Endodermal cell (in vitro differentiated cells): ENCODE measurements around the gene ROMO1. TPM values are rescaled to one million over a fixed set of nuclear protein-coding genes. Genes with fewer than 3 reads are reported as not detected.

Experiments
- DNase-seq: peaks from one replicate; pipeline ENCODE4 v3.0.0-alpha.2; 2017
- H3K27ac ChIP-seq: 2 replicates; pipeline ENCODE4 v1.5.1; 2013; ENCODE audit warnings: mild to moderate bottlenecking, low read depth, low read length, moderate library complexity
- H3K27me3 ChIP-seq: 2 replicates; pipeline ENCODE4 v1.6.1; 2013; ENCODE audit warnings: mild to moderate bottlenecking, low read length, moderate library complexity; ENCODE audit not compliant: insufficient read depth, control insufficient read depth, poor library complexity, severe bottlenecking
- H3K36me3 ChIP-seq: 2 replicates; pipeline ENCODE4 v1.7.0; 2013; ENCODE audit warnings: mild to moderate bottlenecking, low read length, moderate library complexity; ENCODE audit not compliant: control insufficient read depth, insufficient read depth
- H3K4me1 ChIP-seq: one replicate; pipeline ENCODE4 v1.7.0; 2013; ENCODE audit warnings: low read length; ENCODE audit not compliant: control insufficient read depth, insufficient read depth
- H3K4me3 ChIP-seq: 2 replicates; pipeline ENCODE4 v1.5.1; 2013; ENCODE audit warnings: mild to moderate bottlenecking, low read length, moderate library complexity
- H3K9ac ChIP-seq: 2 replicates; pipeline ENCODE4 v1.6.1; 2013; ENCODE audit warnings: mild to moderate bottlenecking, low read length, moderate library complexity; ENCODE audit not compliant: poor library complexity, severe bottlenecking; ENCODE audit errors: extremely low read depth
- H3K9me3 ChIP-seq: 2 replicates; pipeline ENCODE4 v1.6.1; 2013; ENCODE audit warnings: mild to moderate bottlenecking, low read length, moderate library complexity; ENCODE audit not compliant: control insufficient read depth
- H3K27ac Mint-ChIP-seq: 2 replicates; pipeline ENCODE4 v1.8.0; 2020; ENCODE audit warnings: mixed read lengths
- H3K27me3 Mint-ChIP-seq: 2 replicates; pipeline ENCODE4 v1.8.0; 2021; ENCODE audit warnings: mild to moderate bottlenecking, mixed read lengths; ENCODE audit not compliant: insufficient read depth
- H3K36me3 Mint-ChIP-seq: 2 replicates; pipeline ENCODE4 v1.8.0; 2020; ENCODE audit warnings: low read depth, mixed read lengths
- H3K4me1 Mint-ChIP-seq: 2 replicates; pipeline ENCODE4 v1.8.0; 2020; ENCODE audit warnings: mixed read lengths
- H3K4me3 Mint-ChIP-seq: 2 replicates; pipeline ENCODE4 v1.8.0; 2020; ENCODE audit warnings: mild to moderate bottlenecking, moderate library complexity, mixed read lengths
- H3K9me3 Mint-ChIP-seq: 2 replicates; pipeline ENCODE4 v1.8.0; 2020; ENCODE audit warnings: mild to moderate bottlenecking, mixed read lengths
- CTCF ChIP-seq: fragments of 200-600 bp; sonication (generic); conservative IDR thresholded peaks from 2 replicates; pipeline ENCODE4 v1.5.0; 2021; ENCODE audit warnings: antibody characterized with exemption, mild to moderate bottlenecking
- WGBS, 2 experiments: methylation state at CpG; one replicate each; pipeline versions ENCODE4 v1.1.5 to v1.1.7; 2013; ENCODE audit warnings: missing lambda C conversion rate in 2 of 2, mixed read lengths in 1 of 2; ENCODE audit not compliant: insufficient coverage in 1 of 2, insufficient read length in 1 of 2; 5-methylcytosine and 5-hydroxymethylcytosine counted together
- total RNA-seq, 2 donors: library from RNA; stranded (reverse); fragmentation: NEBNext Ultra II Directional in 1 of 2; extraction: Animal tissue kit (Norgen Biotek cat#: 25700) in 1 of 2; gene quantifications; 2 replicates in 1 of 2; 3 replicates in 1 of 2; pipeline ENCODE4 v1.2.1, GENCODE V29; 2021

Gene ROMO1
- total RNA-seq, 2 donors from 2014 or later: 194 to 243 TPM

- H3K27ac ChIP-seq: no peak overlapping the region
- no peak overlapping the region for H3K9ac ChIP-seq
- no peaks in the 10 kb centered on the region for H3K27me3 Mint-ChIP-seq
- H3K9me3 ChIP-seq: no peaks in the 10 kb centered on the region
- H3K27me3 ChIP-seq: no peaks in the 10 kb centered on the region
- peak overlapping the region; percentile 64 for H3K4me3 ChIP-seq
- peaks cover 75% of the 10 kb centered on the region for H3K36me3 Mint-ChIP-seq
- no peaks in the 10 kb centered on the region for H3K9me3 Mint-ChIP-seq
- no peaks in the 10 kb centered on the region for H3K4me1 ChIP-seq
- WGBS, 2 experiments: 94 to 95% methylated on average over 23 to 24 of the region's 24 CpGs
- H3K36me3 ChIP-seq: peaks cover 98% of the 10 kb centered on the region
- peak overlapping the region; percentile 20 for H3K4me3 Mint-ChIP-seq
- peak overlapping the region; percentile 2 for H3K27ac Mint-ChIP-seq
- no peak for DNase-seq
- peaks cover 23% of the 10 kb centered on the region for H3K4me1 Mint-ChIP-seq
- TF ChIP-seq CTCF: no peak
Observed at GRCh38 chr20:35731862-35732643, 32.8 kb downstream of the ROMO1 start.

GRCh38 chr20:35732644-35732982 lies 33.4 kb downstream of the ROMO1 start:
- no peak overlapping the region for H3K4me3 Mint-ChIP-seq

DNA sequence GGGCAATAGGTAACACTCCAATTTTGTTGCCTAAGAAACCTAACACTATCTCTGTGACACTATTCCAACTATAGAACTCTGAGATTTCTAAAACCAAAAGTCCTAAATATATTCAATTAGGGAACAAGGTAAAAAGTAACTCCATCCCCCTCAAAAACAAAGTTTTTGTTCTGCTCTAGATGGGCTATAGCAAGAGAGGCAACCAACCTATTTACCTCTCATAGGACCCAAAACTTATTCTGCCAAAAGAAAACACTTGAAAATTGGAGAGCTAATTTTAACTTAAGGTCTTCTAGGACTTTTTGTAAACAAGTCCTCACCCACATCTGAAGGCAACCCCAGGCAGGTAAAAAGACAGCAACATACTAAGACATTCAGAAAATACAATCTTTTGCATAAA lies 35.2 kb downstream of the ROMO1 start:
- no peak overlapping the region for H3K9ac ChIP-seq
- Mint-ChIP-seq H3K27me3 (no peaks in the 10 kb centered on the region), H3K9me3 (no peaks in the 10 kb centered on the region), H3K4me1 (peaks cover 31% of the 10 kb centered on the region), H3K36me3 (peaks cover 79% of the 10 kb centered on the region), H3K4me3 (no peak overlapping the region), H3K27ac (peak overlapping the region; percentile 36)
- H3K27ac ChIP-seq: no peak overlapping the region
- peaks cover 98% of the 10 kb centered on the region for H3K36me3 ChIP-seq
- H3K27me3 ChIP-seq: no peaks in the 10 kb centered on the region
- no peaks in the 10 kb centered on the region for H3K9me3 ChIP-seq
- no peak for DNase-seq
- no peak for TF ChIP-seq CTCF
- no peaks in the 10 kb centered on the region for H3K4me1 ChIP-seq
- peak overlapping the region; percentile 70 for H3K4me3 ChIP-seq

More at GRCh38 chr20:35732644-35732982, 33.4 kb downstream of the ROMO1 start:
- Histone ChIP-seq H3K4me3 (no peak overlapping the region), H3K9ac (no peak overlapping the region), H3K9me3 (no peaks in the 10 kb centered on the region), H3K36me3 (peaks cover 98% of the 10 kb centered on the region), H3K27ac (no peak overlapping the region), H3K4me1 (no peaks in the 10 kb centered on the region), H3K27me3 (no peaks in the 10 kb centered on the region)
- Mint-ChIP-seq H3K36me3 (peaks cover 77% of the 10 kb centered on the region), H3K9me3 (no peaks in the 10 kb centered on the region), H3K4me1 (peaks cover 23% of the 10 kb centered on the region), H3K27me3 (no peaks in the 10 kb centered on the region), H3K27ac (peak overlapping the region; percentile 66)
- no peak for TF ChIP-seq CTCF
- no peak for DNase-seq
- 89 to 100% methylated on average over 1 of the region's 1 CpG for WGBS, 2 experiments
